GM10266 (cell line): ENCODE measurements around the gene SLC6A11.

Experiments used
- DNase-seq: peaks from one replicate; pipeline ENCODE4 v3.0.0; 2012; ENCODE audit errors: extremely low spot score
- CTCF ChIP-seq: IDR thresholded peaks from 2 replicates; pipeline ENCODE4 v1.5.1; 2012; ENCODE audit warnings: mild to moderate bottlenecking, low read depth; ENCODE audit not compliant: control insufficient read depth, insufficient read depth; ENCODE audit errors: missing control alignments

The SLC6A11 gene

GRCh38 chr3:10961921-10962320 is 145.9 kb downstream of the SLC6A11 start:
- DNase-seq, result no peak
- TF ChIP-seq CTCF, result no peak

- no peak for TF ChIP-seq CTCF
- DNase-seq, result no peak
Observed at GRCh38 chr3:10962481-10963036, 146.5 kb downstream of the SLC6A11 start.

- no peak for TF ChIP-seq CTCF
Observed at GRCh38 chr3:10964537-10965167, 148.6 kb downstream of the SLC6A11 start.

GRCh38 chr3:10968401-10968800 is 152.4 kb downstream of the SLC6A11 start:
- DNase-seq, result no peak
- TF ChIP-seq CTCF, result no peak

More at GRCh38 chr3:10964537-10965167, 148.6 kb downstream of the SLC6A11 start:
- DNase-seq, result no peak

GRCh38 chr3:10970306-10970960 is 154.4 kb downstream of the SLC6A11 start:
- no peak for DNase-seq
- TF ChIP-seq CTCF, result no peak

GRCh38 chr3:10972072-10972782 is 156.2 kb downstream of the SLC6A11 start:
- no peak for TF ChIP-seq CTCF

GRCh38 chr3:10973046-10973595 is 157.1 kb downstream of the SLC6A11 start:
- no peak for TF ChIP-seq CTCF
- no peak for DNase-seq

More at GRCh38 chr3:10972072-10972782, 156.2 kb downstream of the SLC6A11 start:
- no peak for DNase-seq
